ENCODE measurements around the gene UCP2.

GRCh38 chr11:74011360-74012073 lies 28.9 kb upstream of the UCP2 start:
- TF ChIP-seq POLR2A (IDR thresholded peaks at IDR 0.05), result no peak
- TF ChIP-seq, protein P1, sequence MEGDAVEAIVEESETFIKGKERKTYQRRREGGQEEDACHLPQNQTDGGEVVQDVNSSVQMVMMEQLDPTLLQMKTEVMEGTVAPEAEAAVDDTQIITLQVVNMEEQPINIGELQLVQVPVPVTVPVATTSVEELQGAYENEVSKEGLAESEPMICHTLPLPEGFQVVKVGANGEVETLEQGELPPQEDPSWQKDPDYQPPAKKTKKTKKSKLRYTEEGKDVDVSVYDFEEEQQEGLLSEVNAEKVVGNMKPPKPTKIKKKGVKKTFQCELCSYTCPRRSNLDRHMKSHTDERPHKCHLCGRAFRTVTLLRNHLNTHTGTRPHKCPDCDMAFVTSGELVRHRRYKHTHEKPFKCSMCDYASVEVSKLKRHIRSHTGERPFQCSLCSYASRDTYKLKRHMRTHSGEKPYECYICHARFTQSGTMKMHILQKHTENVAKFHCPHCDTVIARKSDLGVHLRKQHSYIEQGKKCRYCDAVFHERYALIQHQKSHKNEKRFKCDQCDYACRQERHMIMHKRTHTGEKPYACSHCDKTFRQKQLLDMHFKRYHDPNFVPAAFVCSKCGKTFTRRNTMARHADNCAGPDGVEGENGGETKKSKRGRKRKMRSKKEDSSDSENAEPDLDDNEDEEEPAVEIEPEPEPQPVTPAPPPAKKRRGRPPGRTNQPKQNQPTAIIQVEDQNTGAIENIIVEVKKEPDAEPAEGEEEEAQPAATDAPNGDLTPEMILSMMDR (IDR thresholded peaks at IDR 0.05), result no peak

Data from heart left ventricle (tissue), 13 donors.